BE2C (cell line): ENCODE results near the gene ZNF146.
A peak's percentile ranks its signal among the peaks of the same experiment; 100 is the strongest.

ENCODE experiments used
- DNase-seq: peaks from one replicate; pipeline ENCODE4 v3.0.0-alpha.2; 2020
- H3K27me3 ChIP-seq: fragments of 250-450 bp; sonication (Bioruptor Pico); 2 replicates; pipeline ENCODE4 v1.5.1; 2020; ENCODE audit warnings: mild to moderate bottlenecking
- H3K36me3 ChIP-seq: fragments of 250-450 bp; sonication (Bioruptor Pico); 2 replicates; pipeline ENCODE4 v1.5.1; 2020; ENCODE audit warnings: mild to moderate bottlenecking
- H3K4me1 ChIP-seq: fragments of 250-450 bp; sonication (Bioruptor Pico); 2 replicates; pipeline ENCODE4 v1.5.1; 2020
- H3K4me3 ChIP-seq: 2 replicates; pipeline ENCODE4 v1.5.1; 2011; ENCODE audit warnings: low read depth, low read length
- H3K9me3 ChIP-seq: fragments of 250-450 bp; sonication (Bioruptor Pico); 2 replicates; pipeline ENCODE4 v1.5.1; 2020
- CTCF ChIP-seq: IDR thresholded peaks from 2 replicates; pipeline ENCODE4 v1.5.1; 2012; ENCODE audit warnings: mild to moderate bottlenecking, low read depth, low read length

Gene ZNF146

GRCh38 chr19:36257520-36257876 lies 42.6 kb downstream of the ZNF146 start:
- Histone ChIP-seq H3K9me3 (0 out of 2 replicates have a peak, but pooled peaks cover 3% of the 10 kb centered on the region), H3K36me3 (no peaks in the 10 kb centered on the region), H3K4me3 (peak overlapping the region; percentile 47), H3K27me3 (no peaks in the 10 kb centered on the region), H3K4me1 (no peaks in the 10 kb centered on the region)
- TF ChIP-seq CTCF, result no peak
- DNase-seq, result peak; percentile 62

GRCh38 chr19:36258028-36258875 lies 43.3 kb downstream of the ZNF146 start:
- 0 out of 2 replicates have a peak, but pooled peaks cover 3% of the 10 kb centered on the region for H3K9me3 ChIP-seq
- no peaks in the 10 kb centered on the region for H3K27me3 ChIP-seq
- no peak overlapping the region for H3K4me3 ChIP-seq
- no peak for TF ChIP-seq CTCF
- H3K36me3 ChIP-seq, result no peaks in the 10 kb centered on the region
- H3K4me1 ChIP-seq, result no peaks in the 10 kb centered on the region
- no peak for DNase-seq

GRCh38 chr19:36259211-36259610 lies 44.3 kb downstream of the ZNF146 start:
- no peaks in the 10 kb centered on the region for H3K4me1 ChIP-seq
- no peak overlapping the region for H3K4me3 ChIP-seq

GRCh38 chr19:36265064-36265463 lies 50.2 kb downstream of the ZNF146 start:
- H3K36me3 ChIP-seq, result no peaks in the 10 kb centered on the region
- no peak overlapping the region for H3K4me3 ChIP-seq
- no peaks in the 10 kb centered on the region for H3K4me1 ChIP-seq
- no peak for TF ChIP-seq CTCF
- H3K27me3 ChIP-seq, result no peaks in the 10 kb centered on the region
- H3K9me3 ChIP-seq, result no peaks in the 10 kb centered on the region
- no peak for DNase-seq

More at GRCh38 chr19:36259211-36259610, 44.3 kb downstream of the ZNF146 start:
- H3K27me3 ChIP-seq, result no peaks in the 10 kb centered on the region
- H3K36me3 ChIP-seq, result no peaks in the 10 kb centered on the region
- no peak for DNase-seq
- TF ChIP-seq CTCF, result no peak
- H3K9me3 ChIP-seq, result 0 out of 2 replicates have a peak, but pooled peaks cover 3% of the 10 kb centered on the region

- Histone ChIP-seq H3K4me3 (no peak overlapping the region), H3K4me1 (no peaks in the 10 kb centered on the region), H3K36me3 (no peaks in the 10 kb centered on the region), H3K9me3 (no peaks in the 10 kb centered on the region), H3K27me3 (no peaks in the 10 kb centered on the region)
- DNase-seq, result no peak
- no peak for TF ChIP-seq CTCF
Observed at GRCh38 chr19:36265856-36266374, 51.0 kb downstream of the ZNF146 start.

GRCh38 chr19:36266375-36266961 lies 51.6 kb downstream of the ZNF146 start:
- no peak for TF ChIP-seq CTCF
- Histone ChIP-seq H3K9me3 (no peaks in the 10 kb centered on the region), H3K4me1 (no peaks in the 10 kb centered on the region), H3K36me3 (no peaks in the 10 kb centered on the region), H3K27me3 (no peaks in the 10 kb centered on the region), H3K4me3 (no peak overlapping the region)
- DNase-seq, result no peak
